Measurements from ENCODE around the gene GPR18. TPM values are rescaled to one million over a fixed set of nuclear protein-coding genes. Genes with fewer than 3 reads are reported as not detected.

GPR18 gene
- total RNA-seq, 1 experiment from 2014 or later, result not detected

GRCh38 chr13:99303863-99304521 lies 45.8 kb upstream of the GPR18 start:
- TF ChIP-seq EZH2 (IDR thresholded peaks at IDR 0.05; ENCODE audit: borderline replicate concordance, low read depth, low read length, poor library complexity, severe bottlenecking) (no peak), CTCF (conservative IDR thresholded peaks at IDR 0.05; ENCODE audit: low read depth, low read length) (no peak)
- no peak for DNase-seq (ENCODE audit: low spot score)
- no peaks in the 10 kb centered on the region for H3K4me1 ChIP-seq (ENCODE audit: insufficient read depth, low read length, poor library complexity, severe bottlenecking)
- H3K9me3 ChIP-seq (ENCODE audit: low read depth, low read length, poor library complexity, severe bottlenecking), result no peaks in the 10 kb centered on the region
- no peaks in the 10 kb centered on the region for H3K27me3 ChIP-seq (replicated peaks; ENCODE audit: insufficient read depth, low read depth, low read length, poor library complexity)
- no peak overlapping the region for H3K4me3 ChIP-seq (ENCODE audit: low read depth, low read length, poor library complexity, severe bottlenecking)
- intact Hi-C loops (cut with micrococcal nuclease; ENCODE audit: unreplicated experiment), result no loop called here
- CTCF ChIA-PET, result interaction anchor here (0.7 kb wide), 1 partner anchor 34 kb away, joined by 3 read pairs; no protein-coding TSS in a partner anchor
- BruUV-seq (replicated peaks), result no TSS peak
- H3K36me3 ChIP-seq (ENCODE audit: insufficient read depth, low read length, poor library complexity, severe bottlenecking), result no peaks in the 10 kb centered on the region
- no peak overlapping the region for H3K27ac ChIP-seq (ENCODE audit: low read depth, low read length, poor library complexity, severe bottlenecking)
- POLR2A ChIA-PET (ENCODE audit: low non-redundant PET), result no interaction called here

- H3K4me1 ChIP-seq (ENCODE audit: insufficient read depth, low read length, poor library complexity, severe bottlenecking), result no peaks in the 10 kb centered on the region
- H3K4me3 ChIP-seq (ENCODE audit: low read depth, low read length, poor library complexity, severe bottlenecking), result no peak overlapping the region
- TF ChIP-seq EZH2 (IDR thresholded peaks at IDR 0.05; ENCODE audit: borderline replicate concordance, low read depth, low read length, poor library complexity, severe bottlenecking) (no peak), CTCF (conservative IDR thresholded peaks at IDR 0.05; ENCODE audit: low read depth, low read length) (no peak)
- ChIA-PET CTCF (no interaction called here), POLR2A (ENCODE audit: low non-redundant PET) (no interaction called here)
- no peaks in the 10 kb centered on the region for H3K36me3 ChIP-seq (ENCODE audit: insufficient read depth, low read length, poor library complexity, severe bottlenecking)
- BruUV-seq (replicated peaks), result no TSS peak
- intact Hi-C loops (cut with micrococcal nuclease; ENCODE audit: unreplicated experiment), result no loop called here
- no peaks in the 10 kb centered on the region for H3K27me3 ChIP-seq (replicated peaks; ENCODE audit: insufficient read depth, low read depth, low read length, poor library complexity)
- H3K9me3 ChIP-seq (ENCODE audit: low read depth, low read length, poor library complexity, severe bottlenecking), result no peaks in the 10 kb centered on the region
- DNase-seq (ENCODE audit: low spot score), result no peak
- no peak overlapping the region for H3K27ac ChIP-seq (ENCODE audit: low read depth, low read length, poor library complexity, severe bottlenecking)
These were observed 44.7 kb upstream of the GPR18 start for GRCh38 chr13:99302637-99303505.

- CTCF ChIA-PET, result no interaction called here
- BruUV-seq (replicated peaks), result no TSS peak
- no peaks in the 10 kb centered on the region for H3K4me1 ChIP-seq (ENCODE audit: insufficient read depth, low read length, poor library complexity, severe bottlenecking)
These were observed 43.9 kb upstream of the GPR18 start for GRCh38 chr13:99301913-99302636.

More at GRCh38 chr13:99301913-99302636, 43.9 kb upstream of the GPR18 start:
- no peak overlapping the region for H3K27ac ChIP-seq (ENCODE audit: low read depth, low read length, poor library complexity, severe bottlenecking)
- intact Hi-C loops (cut with micrococcal nuclease; ENCODE audit: unreplicated experiment), result no loop called here
- no peak for DNase-seq (ENCODE audit: low spot score)
- no peaks in the 10 kb centered on the region for H3K36me3 ChIP-seq (ENCODE audit: insufficient read depth, low read length, poor library complexity, severe bottlenecking)
- no peak overlapping the region for H3K4me3 ChIP-seq (ENCODE audit: low read depth, low read length, poor library complexity, severe bottlenecking)
- H3K9me3 ChIP-seq (ENCODE audit: low read depth, low read length, poor library complexity, severe bottlenecking), result no peaks in the 10 kb centered on the region
- TF ChIP-seq CTCF (conservative IDR thresholded peaks at IDR 0.05; ENCODE audit: low read depth, low read length) (no peak), EZH2 (IDR thresholded peaks at IDR 0.05; ENCODE audit: borderline replicate concordance, low read depth, low read length, poor library complexity, severe bottlenecking) (no peak)
- POLR2A ChIA-PET (ENCODE audit: low non-redundant PET), result no interaction called here
- no peaks in the 10 kb centered on the region for H3K27me3 ChIP-seq (replicated peaks; ENCODE audit: insufficient read depth, low read depth, low read length, poor library complexity)
